ENCODE results near the gene RILP. TPM values are rescaled to one million over a fixed set of nuclear protein-coding genes. Genes with fewer than 3 reads are reported as not detected.

The RILP gene, protein sequence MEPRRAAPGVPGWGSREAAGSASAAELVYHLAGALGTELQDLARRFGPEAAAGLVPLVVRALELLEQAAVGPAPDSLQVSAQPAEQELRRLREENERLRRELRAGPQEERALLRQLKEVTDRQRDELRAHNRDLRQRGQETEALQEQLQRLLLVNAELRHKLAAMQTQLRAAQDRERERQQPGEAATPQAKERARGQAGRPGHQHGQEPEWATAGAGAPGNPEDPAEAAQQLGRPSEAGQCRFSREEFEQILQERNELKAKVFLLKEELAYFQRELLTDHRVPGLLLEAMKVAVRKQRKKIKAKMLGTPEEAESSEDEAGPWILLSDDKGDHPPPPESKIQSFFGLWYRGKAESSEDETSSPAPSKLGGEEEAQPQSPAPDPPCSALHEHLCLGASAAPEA
- total RNA-seq (2012; rRNA removed), result 3.9 TPM in 2 replicates
- polyA plus RNA-seq (2012; rRNA removed), result 6.0 and 7.3 TPM in 2 replicates
- polyA plus RNA-seq (2012; cell fraction: cytosol; rRNA removed), result 4.0 and 6.5 TPM in 2 replicates
- 9.0 and 11.3 TPM in 2 replicates for polyA plus RNA-seq (2012; cell fraction: nucleus; rRNA removed; ENCODE audit: low replicate concordance)
- percentile 35 among the genes with signal in this experiment for Bru-seq, nascent RNA
- percentile 32 among the genes with signal in this experiment for BruChase-seq, experiment 1, labeled RNA remaining after a 6-hour chase
- percentile 37 among the genes with signal in this experiment for BruChase-seq, experiment 2, labeled RNA remaining after a 2-hour chase
- long read RNA-seq, partial matches to known transcripts, result 1 of 7 reads
- long read RNA-seq, other reads (novel, unspliced or antisense), result 4 of 7 reads

DNA sequence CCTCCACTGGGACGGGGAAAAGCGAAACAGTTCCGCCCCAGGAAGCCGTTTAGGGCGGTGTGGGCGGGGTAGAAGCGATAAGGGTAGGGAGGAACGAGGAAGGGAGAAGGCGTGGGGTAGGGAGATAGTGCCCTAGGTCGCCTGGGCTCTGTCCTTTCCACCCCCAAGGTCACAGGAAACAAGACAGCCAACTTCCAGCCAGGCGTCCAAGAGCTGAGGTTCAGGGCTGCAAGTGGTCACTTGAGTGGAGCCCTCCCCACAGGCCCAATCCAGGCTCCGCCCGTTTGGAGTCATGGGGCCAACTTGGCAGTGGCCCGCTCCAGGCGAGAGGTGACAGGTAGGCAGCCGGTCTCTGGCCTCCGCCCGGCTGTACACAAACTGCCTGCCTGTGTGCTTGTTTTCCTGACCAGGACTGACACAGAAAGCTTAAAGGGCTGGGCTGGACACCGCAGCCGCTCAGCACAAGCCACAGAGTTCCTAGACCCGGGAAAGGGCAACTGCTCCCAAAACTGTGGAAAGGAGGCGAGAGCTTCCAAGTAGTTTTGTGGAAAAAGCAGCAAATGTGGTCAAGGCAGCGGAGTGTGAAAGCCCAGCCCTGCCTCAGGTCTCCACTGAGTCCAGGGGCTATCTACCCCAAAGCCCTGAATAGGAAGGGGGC, at the start of gene RILP:
Gene RILP, minus strand, starts transcription at position 23 of the 658 bp plus-strand sequence. CDS start 62 bp downstream, outside the sequence.
- H2AK5ac ChIP-seq (ENCODE audit: low read depth, low read length), result peak within 1 kb of the TSS; percentile 79; the same call in 1 of the 2 replicates
- peak within 1 kb of the TSS; percentile 20 for H3K23ac ChIP-seq (ENCODE audit: low read depth, low read length)
- H2AK9ac ChIP-seq (replicated peaks; ENCODE audit: low read depth, low read length, poor library complexity), result peak within 1 kb of the TSS; percentile 96
- ChIA-PET CTCF (interaction anchor here (0.7 to 2.8 kb wide), 7 partner anchors 10 to 134 kb away, joined by 4 to 25 read pairs (median 6); no protein-coding TSS in a partner anchor), POLR2A (ENCODE audit: unreplicated experiment) (no interaction called here)
- H4K91ac ChIP-seq (ENCODE audit: insufficient read depth, low read depth, low read length), result peak within 1 kb of the TSS; percentile 81; the same call in 1 of the 2 replicates
- in situ Hi-C loops (cut with MboI; ENCODE audit: low sequenced_read_pairs), result loop anchor here (5.0 to 10.0 kb wide), 2 partner anchors 73 to 135 kb away; no protein-coding TSS in a partner anchor
- peak within 1 kb of the TSS; percentile 21; the same call in 1 of the 2 replicates for H3K18ac ChIP-seq (ENCODE audit: low read depth, low read length)
- H2BK5ac ChIP-seq (ENCODE audit: low read depth, low read length, poor library complexity, severe bottlenecking), result peak within 1 kb of the TSS; percentile 78
- H4K8ac ChIP-seq (ENCODE audit: low read depth in 2 of 2, low read length in 2 of 2), result peak within 1 kb of the TSS in 1 of 2 experiments; percentile 74; a peak in 1 of 4 replicates
- peaks cover 8 to 12% of the 10 kb centered on the region in 2 experiments for H3K79me1 ChIP-seq (ENCODE audit: low read depth in 1 of 2, low read length in 2 of 2)
- no peak within 1 kb of the TSS for H2BK20ac ChIP-seq (ENCODE audit: low read depth, low read length)
- no peak for DNase-seq
- H3K56ac ChIP-seq (ENCODE audit: extremely low read depth, insufficient read depth, low read length), result no peak within 1 kb of the TSS
- peak within 1 kb of the TSS; percentile 83 for H3K4me3 ChIP-seq (ENCODE audit: insufficient read depth, low read depth, low read length)
- 70% methylated on average over 11 of the region's 23 CpGs; no CpG with 5 or more reads in 1 of the 2 experiments for WGBS, 2 experiments (ENCODE audit: extremely low coverage in 2 of 2, insufficient read length in 1 of 2)
- ATAC-seq (ENCODE audit: low read depth), result peak; percentile 19
- no peaks in the 10 kb centered on the region for H3K9me3 ChIP-seq (ENCODE audit: control insufficient read depth, insufficient read depth, low read length)
- peak within 1 kb of the TSS; percentile 37; the same call in 1 of the 2 replicates for H4K5ac ChIP-seq (ENCODE audit: low read depth, low read length)
- H3K14ac ChIP-seq (replicated peaks; ENCODE audit: low read depth, low read length), result peak within 1 kb of the TSS; percentile 85
- H4K20me1 ChIP-seq (ENCODE audit: insufficient read depth, low read length), result peaks cover 24% of the 10 kb centered on the region
- peaks cover 14% of the 10 kb centered on the region for H3K9me1 ChIP-seq (ENCODE audit: insufficient read depth, low read length)
- peak within 1 kb of the TSS; percentile 62 for H3K27ac ChIP-seq (ENCODE audit: insufficient read depth, low read length)
- peak within 1 kb of the TSS; percentile 84 for H3K4me2 ChIP-seq (ENCODE audit: low read depth, low read length)
- H2BK15ac ChIP-seq (ENCODE audit: low read depth, low read length), result no peak within 1 kb of the TSS
- H2AFZ ChIP-seq (replicated peaks; ENCODE audit: low read length, poor library complexity), result peak within 1 kb of the TSS; percentile 94
- H3K9ac ChIP-seq (ENCODE audit: low read depth, low read length), result peak within 1 kb of the TSS; percentile 64
- peak within 1 kb of the TSS; percentile 64 for H3K4ac ChIP-seq (ENCODE audit: low read depth, low read length)
- no peaks in the 10 kb centered on the region for H3K27me3 ChIP-seq (ENCODE audit: control insufficient read depth, insufficient read depth, low read length)
- no TSS peak for BruUV-seq (replicated peaks)
- H3K4me1 ChIP-seq (ENCODE audit: control insufficient read depth, insufficient read depth, low read length), result peaks cover 17% of the 10 kb centered on the region
- peak within 1 kb of the TSS; percentile 18; the same call in 1 of the 2 replicates for H2BK120ac ChIP-seq (ENCODE audit: low read depth, low read length)
- intact Hi-C loops (cut with micrococcal nuclease), result loop anchor here (1.0 to 5.0 kb wide), 2 partner anchors 76 to 393 kb away; no protein-coding TSS in a partner anchor
- dilution Hi-C loops (cut with HindIII; ENCODE audit: low sequenced_read_pairs, unreplicated experiment), result no loop called here
- H3K36me3 ChIP-seq (ENCODE audit: control insufficient read depth, insufficient read depth, low read length), result peaks cover 42% of the 10 kb centered on the region
- no peak for TF ChIP-seq RFX5 (IDR thresholded peaks at IDR 0.05; ENCODE audit: low read depth, low read length)
- no peak for TF ChIP-seq POLR2A (IDR thresholded peaks at IDR 0.05; ENCODE audit: low read depth, low read length)
- no peak for TF ChIP-seq BHLHE40 (IDR thresholded peaks at IDR 0.05; ENCODE audit: low read depth, low read length)
- no peak for TF ChIP-seq FOS (IDR thresholded peaks at IDR 0.05; ENCODE audit: low read depth, low read length)
- no peak for TF ChIP-seq RAD21 (IDR thresholded peaks at IDR 0.05; ENCODE audit: low read length)
- no peak for TF ChIP-seq NFE2L2 (IDR thresholded peaks at IDR 0.05; ENCODE audit: low read depth, low read length)
- TF ChIP-seq RCOR1 (IDR thresholded peaks at IDR 0.05; ENCODE audit: insufficient replicate concordance, low read length), result no peak
- TF ChIP-seq ELK1 (IDR thresholded peaks at IDR 0.05; ENCODE audit: borderline replicate concordance, low read depth, low read length), result no peak
- TF ChIP-seq CEBPB (IDR thresholded peaks at IDR 0.05; ENCODE audit: low read depth, low read length), result no peak
- TF ChIP-seq SMC3 (IDR thresholded peaks at IDR 0.05; ENCODE audit: low read depth, low read length), result no peak
- no peak for TF ChIP-seq MAZ (IDR thresholded peaks at IDR 0.05; ENCODE audit: borderline replicate concordance, low read depth, low read length)
- TF ChIP-seq MXI1 (IDR thresholded peaks at IDR 0.05; ENCODE audit: borderline replicate concordance, low read depth, low read length), result no peak
- TF ChIP-seq CHD1 (IDR thresholded peaks at IDR 0.05; ENCODE audit: low read depth, low read length), result no peak

All from IMR-90 (cell line).